Measurements from ENCODE around the gene SCNM1.
A peak's percentile ranks its signal among the peaks of the same experiment; 100 is the strongest.
"Not testable (repeated sequence)": the region's sequence is repeated elsewhere in the genome, so short reads cannot be mapped to it uniquely, and the experiment has no call there.

SCNM1 gene

DNA sequence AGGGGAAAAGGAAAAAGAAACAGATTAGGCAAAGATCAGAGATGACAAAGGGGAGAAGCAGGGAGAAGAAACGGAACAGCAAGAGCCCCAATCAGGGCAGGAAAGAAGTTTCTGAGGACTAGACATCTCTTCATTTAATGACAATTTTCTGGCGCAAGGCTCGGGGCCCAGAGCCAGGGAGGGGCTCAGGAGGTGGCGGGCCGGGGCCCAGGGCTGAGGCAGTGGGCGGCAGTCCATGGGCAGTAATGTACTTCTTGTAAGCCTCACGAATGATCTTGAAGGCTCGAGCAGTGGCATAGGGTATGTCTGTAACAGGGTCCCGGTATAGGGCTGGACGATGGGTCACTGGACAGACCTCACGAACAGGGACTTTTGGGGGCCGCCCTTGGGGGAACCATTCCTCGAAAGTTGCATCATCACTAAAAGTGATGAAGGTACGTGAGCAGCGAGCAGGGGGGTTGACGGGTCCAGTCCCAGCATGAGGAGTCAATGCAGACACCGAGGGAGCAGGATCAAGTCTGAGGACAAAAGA, 10.6 kb downstream of the SCNM1 start:
- POLR2A ChIA-PET, result interaction anchor here (1.2 kb wide), 1 partner anchor 11 kb away, joined by 3 read pairs; the partner anchor contains the start of gene LYSMD1
- no peak overlapping the region for H3K4me3 ChIP-seq (ENCODE audit: low read depth, low read length)
- TF ChIP-seq, protein P1, sequence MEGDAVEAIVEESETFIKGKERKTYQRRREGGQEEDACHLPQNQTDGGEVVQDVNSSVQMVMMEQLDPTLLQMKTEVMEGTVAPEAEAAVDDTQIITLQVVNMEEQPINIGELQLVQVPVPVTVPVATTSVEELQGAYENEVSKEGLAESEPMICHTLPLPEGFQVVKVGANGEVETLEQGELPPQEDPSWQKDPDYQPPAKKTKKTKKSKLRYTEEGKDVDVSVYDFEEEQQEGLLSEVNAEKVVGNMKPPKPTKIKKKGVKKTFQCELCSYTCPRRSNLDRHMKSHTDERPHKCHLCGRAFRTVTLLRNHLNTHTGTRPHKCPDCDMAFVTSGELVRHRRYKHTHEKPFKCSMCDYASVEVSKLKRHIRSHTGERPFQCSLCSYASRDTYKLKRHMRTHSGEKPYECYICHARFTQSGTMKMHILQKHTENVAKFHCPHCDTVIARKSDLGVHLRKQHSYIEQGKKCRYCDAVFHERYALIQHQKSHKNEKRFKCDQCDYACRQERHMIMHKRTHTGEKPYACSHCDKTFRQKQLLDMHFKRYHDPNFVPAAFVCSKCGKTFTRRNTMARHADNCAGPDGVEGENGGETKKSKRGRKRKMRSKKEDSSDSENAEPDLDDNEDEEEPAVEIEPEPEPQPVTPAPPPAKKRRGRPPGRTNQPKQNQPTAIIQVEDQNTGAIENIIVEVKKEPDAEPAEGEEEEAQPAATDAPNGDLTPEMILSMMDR (IDR thresholded peaks at IDR 0.05; ENCODE audit: insufficient read depth, low read length, missing control alignments), result no peak
- CTCF ChIA-PET, result interaction anchor here (1.1 to 5.0 kb wide), 7 partner anchors 7 to 75 kb away, joined by 3 to 30 read pairs (median 7); partner anchors contain the start of genes LYSMD1, SCNM1 and VPS72
- no peak for DNase-seq (ENCODE audit: low read depth, low spot score)

DNA sequence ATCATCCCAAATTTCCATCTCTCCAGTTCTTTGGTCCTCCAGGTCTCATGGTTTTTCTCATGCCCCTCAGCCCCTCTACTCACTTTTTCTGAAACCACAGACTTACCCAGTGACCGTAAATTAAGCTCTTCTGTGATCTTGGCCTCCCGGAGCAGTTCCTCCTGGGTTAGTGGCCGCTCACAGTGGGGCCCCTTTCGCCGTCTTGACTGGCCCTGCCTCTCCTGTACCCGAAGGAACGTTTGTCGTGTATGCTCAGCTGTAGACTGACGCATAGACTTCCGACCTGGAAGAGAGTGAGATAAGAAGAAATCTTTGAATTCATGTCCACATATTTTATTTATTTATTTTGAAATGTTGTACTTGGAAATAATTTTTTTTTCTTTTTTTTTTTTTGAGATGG, 18.3 kb downstream of the SCNM1 start:
- POLR2A ChIA-PET, result no interaction called here
- H3K4me3 ChIP-seq (ENCODE audit: low read depth, low read length), result no peak overlapping the region
- CTCF ChIA-PET, result interaction anchor here (0.6 to 1.8 kb wide), 2 partner anchors 9 to 68 kb away, joined by 3 to 7 read pairs; partner anchors contain the start of gene TMOD4

DNA sequence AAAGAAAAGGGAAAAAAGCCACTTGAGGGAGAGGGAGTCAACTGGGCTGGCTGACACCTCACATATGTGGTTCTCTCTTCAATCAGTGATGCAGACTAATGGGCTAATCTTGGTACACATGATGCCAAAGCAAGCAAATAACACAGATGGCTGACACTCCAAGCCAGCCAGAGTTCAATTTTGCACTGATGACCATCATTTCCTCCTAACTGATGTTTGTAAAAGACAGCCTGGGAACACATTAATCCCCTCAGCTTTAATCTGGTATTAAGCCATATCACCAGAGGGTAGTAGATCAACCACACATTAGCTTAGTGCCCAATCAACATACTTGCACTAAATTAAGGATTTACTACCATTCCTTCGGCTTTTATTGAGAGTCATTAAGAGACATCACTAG, 21.3 kb downstream of the SCNM1 start:
- CTCF ChIA-PET, result interaction anchor here (1.3 to 4.4 kb wide), 2 partner anchors 11 to 68 kb away, joined by 3 to 24 read pairs; partner anchors contain the start of genes PSMD4 and TMOD4
- TF ChIP-seq, protein P1 (IDR thresholded peaks at IDR 0.05; ENCODE audit: insufficient read depth, low read length, missing control alignments), result no peak
- H3K4me3 ChIP-seq (ENCODE audit: low read depth, low read length), result no peak overlapping the region
- no peak for DNase-seq (ENCODE audit: low read depth, low spot score)
- POLR2A ChIA-PET, result no interaction called here

More for the DNA sequence above, 18.3 kb downstream of the SCNM1 start:
- no peak for DNase-seq (ENCODE audit: low read depth, low spot score)
- TF ChIP-seq, protein P1 (IDR thresholded peaks at IDR 0.05; ENCODE audit: insufficient read depth, low read length, missing control alignments), result no peak

DNA sequence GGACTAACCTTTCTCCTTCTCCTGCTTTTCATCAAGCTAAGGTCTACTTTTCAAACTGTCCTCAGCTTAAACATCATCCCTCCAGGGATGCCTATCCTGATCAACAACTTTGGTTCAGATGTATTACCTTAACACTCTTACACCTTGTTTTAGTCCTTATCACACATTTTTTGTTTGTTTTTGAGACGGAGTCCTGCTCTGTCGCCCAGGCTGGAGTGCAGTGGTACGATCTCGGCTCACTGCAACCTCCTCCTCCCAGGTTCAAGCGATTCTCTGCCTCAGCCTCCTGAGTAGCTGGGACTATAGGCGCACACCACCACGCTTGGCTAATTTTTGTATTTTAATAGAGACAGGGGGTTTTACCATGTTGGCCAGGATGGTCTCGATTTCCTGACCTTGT, 22.7 kb downstream of the SCNM1 start:
- H3K4me3 ChIP-seq (ENCODE audit: low read depth, low read length), result peak overlapping the region; percentile 67
- not testable (repeated sequence) for DNase-seq (ENCODE audit: low read depth, low spot score)
- ChIA-PET POLR2A (interaction anchor here (0.8 kb wide), 1 partner anchor 20 kb away, joined by 3 read pairs; no protein-coding TSS in a partner anchor), CTCF (interaction anchor here (0.9 to 4.4 kb wide), 4 partner anchors 13 to 152 kb away, joined by 4 to 24 read pairs (median 4); partner anchors contain the start of gene TMOD4)

DNA sequence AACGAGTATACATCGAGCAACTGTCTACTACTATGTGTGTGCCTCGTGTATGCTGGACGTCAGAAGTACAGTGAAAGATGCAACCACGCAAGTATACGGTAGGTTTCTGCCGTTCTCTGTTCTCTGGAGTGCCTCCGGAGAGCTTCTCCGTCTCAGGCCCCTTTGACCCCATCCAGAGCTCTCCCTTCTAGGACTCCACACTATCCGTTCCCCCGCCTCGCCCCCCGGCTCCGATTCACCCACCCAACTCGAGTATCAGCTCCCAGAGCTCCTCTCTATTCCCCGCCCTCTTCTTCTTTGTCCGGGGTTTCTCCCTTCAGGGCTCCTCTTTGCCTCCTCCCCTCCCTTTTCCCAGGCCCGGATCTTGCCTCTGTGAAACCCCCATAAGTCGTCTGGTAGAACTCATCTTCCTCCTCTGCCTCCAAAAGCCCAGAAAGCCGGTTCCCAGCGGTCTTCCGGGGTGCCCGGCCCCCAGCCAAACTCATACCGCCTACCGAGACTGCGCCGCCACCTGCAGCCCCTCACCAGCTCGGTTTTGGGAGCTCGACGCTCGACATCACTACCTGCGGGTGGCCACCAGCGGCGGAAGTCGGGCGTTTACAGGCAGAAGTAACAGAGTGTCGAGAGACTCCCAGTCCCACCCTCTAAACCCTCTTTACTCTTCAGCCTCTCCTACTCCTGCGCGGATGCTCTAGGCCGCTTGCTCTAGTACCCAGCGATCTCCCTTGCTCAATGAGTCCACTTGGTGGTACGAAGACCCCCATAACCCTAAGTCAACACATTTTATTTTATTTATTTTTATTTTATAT, 23.9 kb downstream of the SCNM1 start, which contains the start of gene VPS72:
Gene VPS72, minus strand, starts transcription at position 561 of the 809 bp plus-strand sequence. Its CDS starts 76 bp downstream, at position 485.
- CTCF ChIA-PET, result interaction anchor here (0.7 to 4.4 kb wide), 7 partner anchors 9 to 151 kb away, joined by 3 to 24 read pairs (median 4); partner anchors contain the start of gene TMOD4
- peak within 1 kb of the TSS; percentile 67 for H3K4me3 ChIP-seq (ENCODE audit: low read depth, low read length)
- POLR2A ChIA-PET, result interaction anchor here (0.6 to 1.6 kb wide), 10 partner anchors 10 to 137 kb away, joined by 3 to 7 read pairs (median 4); partner anchors contain the start of genes PI4KB, PSMD4 and ZNF687
- TF ChIP-seq, protein P1 (IDR thresholded peaks at IDR 0.05; ENCODE audit: insufficient read depth, low read length, missing control alignments), result no peak
- no peak for DNase-seq (ENCODE audit: low read depth, low spot score)

DNA sequence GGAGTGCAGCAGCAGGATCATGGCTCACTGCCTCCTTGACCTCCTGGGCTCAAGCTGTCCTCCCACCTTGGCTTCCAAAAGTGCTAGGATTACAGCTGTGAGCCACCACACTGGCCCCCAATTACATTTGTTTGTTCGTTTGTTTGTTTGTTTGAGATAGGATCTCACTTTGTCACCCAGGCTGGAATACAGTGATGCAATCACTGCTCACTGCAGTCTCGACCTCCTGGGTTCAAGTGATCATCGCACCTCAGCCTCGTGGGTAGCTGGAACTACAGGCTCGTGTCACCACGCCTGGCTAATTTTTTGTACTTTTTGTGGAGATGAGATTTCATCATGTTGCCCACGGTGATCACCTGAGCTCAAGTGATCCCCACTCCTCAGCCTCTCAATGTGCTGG, 26.1 kb downstream of the SCNM1 start:
- POLR2A ChIA-PET, result no interaction called here
- H3K4me3 ChIP-seq (ENCODE audit: low read depth, low read length), result no peak overlapping the region
- DNase-seq (ENCODE audit: low read depth, low spot score), result no peak
- CTCF ChIA-PET, result interaction anchor here (0.9 to 1.6 kb wide), 2 partner anchors 148 to 270 kb away, joined by 3 to 5 read pairs; no protein-coding TSS in a partner anchor
- TF ChIP-seq, protein P1 (IDR thresholded peaks at IDR 0.05; ENCODE audit: insufficient read depth, low read length, missing control alignments), result no peak
